H1 (cell line): ENCODE measurements around the gene SYNPR. TPM values are rescaled to one million over a fixed set of nuclear protein-coding genes. Genes with fewer than 3 reads are reported as not detected.

Source experiments
- ASH2L ChIP-seq: fragments of 200-600, 300-600 bp; sonication (generic); IDR thresholded peaks from one replicate; pipeline ENCODE4 v1.7.1; 2017; ENCODE audit warnings: low read length
- CBX8 ChIP-seq: fragments of 300-800, 300-1000 bp; sonication (generic); IDR thresholded peaks from 2 replicates; pipeline ENCODE4 v1.7.1; 2016; ENCODE audit warnings: low read depth, low read length, borderline replicate concordance
- PHF8 ChIP-seq: fragments of 200-600 bp; sonication (generic); conservative IDR thresholded peaks from 2 replicates; pipeline ENCODE4 v1.7.1; 2012; ENCODE audit warnings: low read depth, mild to moderate bottlenecking, inconsistent platforms, low read length, moderate library complexity
- RBBP5 ChIP-seq: IDR thresholded peaks from 2 replicates; pipeline ENCODE4 v1.7.1; 2012; ENCODE audit warnings: low read depth, mild to moderate bottlenecking, inconsistent platforms, low read length, moderate library complexity, borderline replicate concordance
- RFX5 ChIP-seq: IDR thresholded peaks from 2 replicates; pipeline ENCODE4 v1.6.1; 2011; ENCODE audit warnings: low read depth, low read length, improper control_type of control experiment, borderline replicate concordance
- SIX5 ChIP-seq: IDR thresholded peaks from 2 replicates; pipeline ENCODE4 v1.6.1; 2011; ENCODE audit warnings: mild to moderate bottlenecking, low read depth, low read length
- SP2 ChIP-seq: IDR thresholded peaks from 2 replicates; pipeline ENCODE4 v1.6.1; 2012; ENCODE audit warnings: mild to moderate bottlenecking, low read length, inconsistent platforms
- TAF7 ChIP-seq: optimal IDR thresholded peaks from 2 replicates; pipeline ENCODE3; 2011; ENCODE audit warnings: low read depth, mild to moderate bottlenecking, inconsistent platforms, low read length, moderate library complexity, borderline replicate concordance
- ZNF274 ChIP-seq: IDR thresholded peaks from 2 replicates; pipeline ENCODE4 v1.7.0; 2012; ENCODE audit warnings: low read length, borderline replicate concordance; ENCODE audit errors: extremely low read depth
- polyA plus RNA-seq, 7 experiments: library from polyadenylated mRNA; depleted of rRNA in 3 of 7; stranded (reverse) in 5 of 7; unstranded in 2 of 7; fragments of >200 nt in 5 of 7; fragments of 200-250 nt in 2 of 7; gene quantifications; 1 replicate in 5 of 7; 2 replicates in 1 of 7; 4 replicates in 1 of 7; pipeline versions ENCODE4 v1.2.1 to v1.2.3, GENCODE V29; 2011 to 2013; ENCODE audit warnings: missing spikeins in 2 of 7, mixed read lengths in 2 of 7
- total RNA-seq: library from RNA; stranded (reverse); fragmentation: NEBNext Ultra II Directional; extraction: Animal tissue kit (Norgen Biotek cat#: 25700); gene quantifications from 2 replicates; pipeline ENCODE4 v1.2.1, GENCODE V29; 2021
- TF ChIP-seq, protein P1 (sequence below): IDR thresholded peaks from 2 replicates; pipeline ENCODE4 v1.6.1; 2012; ENCODE audit warnings: inconsistent platforms

The SYNPR gene
- total and polyA plus RNA-seq, 2 of the 8 experiments (the other 6 are each of a cell fraction or from before 2014, with no cell fraction given), result 0.39 to 0.99 TPM

DNA sequence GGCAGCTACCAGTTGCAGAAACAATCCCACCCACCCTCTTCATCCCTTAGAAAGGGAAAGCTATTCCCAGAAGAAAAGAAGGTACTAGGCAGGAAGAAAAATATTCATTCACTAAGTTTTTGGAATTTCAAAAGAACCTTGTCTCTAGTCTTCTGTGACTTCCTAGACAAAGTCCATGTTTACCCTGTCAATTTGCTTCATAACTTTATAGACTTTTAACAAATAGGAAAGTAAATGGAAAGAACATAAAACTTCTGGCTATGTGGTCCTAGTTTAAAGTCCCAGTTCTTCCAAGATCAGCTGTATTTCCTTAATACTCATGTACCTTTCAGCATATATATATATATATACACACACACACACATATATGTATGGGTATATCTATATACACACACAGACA, 230.7 kb downstream of the SYNPR start (continued):
- no peak for TF ChIP-seq CBX8
- no peak for TF ChIP-seq RBBP5
- TF ChIP-seq TAF7, result no peak
- TF ChIP-seq SP2, result no peak
- no peak for TF ChIP-seq SIX5
- no peak for TF ChIP-seq PHF8
- TF ChIP-seq ZNF274, result no peak
- TF ChIP-seq RFX5, result no peak
- no peak for TF ChIP-seq ASH2L
- TF ChIP-seq, protein P1, sequence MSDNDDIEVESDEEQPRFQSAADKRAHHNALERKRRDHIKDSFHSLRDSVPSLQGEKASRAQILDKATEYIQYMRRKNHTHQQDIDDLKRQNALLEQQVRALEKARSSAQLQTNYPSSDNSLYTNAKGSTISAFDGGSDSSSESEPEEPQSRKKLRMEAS, result no peak
